Mucosa of descending colon (tissue), 3 donors: ENCODE measurements around the gene DAAM1. TPM values are rescaled to one million over a fixed set of nuclear protein-coding genes. Genes with fewer than 3 reads are reported as not detected.

Source experiments
- ATAC-seq: fragments of 200-7000 bp; cut with Tn5 transposase; one replicate; pipeline ENCODE4 v1.9.1; 2020; ENCODE audit warnings: mild to moderate bottlenecking, moderate library complexity
- DNase-seq, 3 donors: peaks; one replicate each; pipeline ENCODE4 v3.0.0-alpha.2; 2020
- H3K36me3 ChIP-seq: fragments of 200-600 bp; one replicate; pipeline ENCODE4 v1.8.0; 2021; ENCODE audit warnings: low read depth, mild to moderate bottlenecking
- H3K4me1 ChIP-seq: fragments of 200-600 bp; one replicate; pipeline ENCODE4 v1.8.0; 2021; ENCODE audit warnings: low read depth, mild to moderate bottlenecking
- H3K4me3 ChIP-seq: fragments of 200-600 bp; one replicate; pipeline ENCODE4 v1.8.0; 2021; ENCODE audit warnings: mild to moderate bottlenecking
- H3K9me3 ChIP-seq: fragments of 200-600 bp; one replicate; pipeline ENCODE4 v1.8.0; 2021; ENCODE audit warnings: mild to moderate bottlenecking
- intact Hi-C, 2 donors: fragments of 100-400 bp; cut with DNase I in 1 of 2; cut with micrococcal nuclease in 1 of 2; formaldehyde crosslinking; loops; one replicate each; pipeline versions ENCODE4 v1.11.0 to v1.11.1; 2022; cut with DNase I, micrococcal nuclease
- total RNA-seq, 3 donors: library from RNA; stranded (reverse); fragmentation: NEBNext Ultra II Directional in 2 of 3; extraction: Animal tissue kit (Norgen Biotek cat#: 25700) in 2 of 3; gene quantifications; one replicate each; pipeline versions ENCODE4 v1.2.1 to v1.2.4, GENCODE V29; 2021 to 2023
- TF ChIP-seq, protein P1 (sequence below): fragments of 200-600 bp; IDR thresholded peaks from one replicate; pipeline ENCODE4 v1.8.0; 2022; ENCODE audit warnings: antibody characterized with exemption, mild to moderate bottlenecking
- donor health status: DM: no; HTN: no; CAD: no; lungs with moderate emphysema.
- donor health status: DM: no; HTN: no; CAD: no.
- donor health status: DM: no; HTN: yes; CAD: no.

Gene DAAM1
- total RNA-seq, 3 donors from 2014 or later = 41.0 to 85.4 (median 49.6) TPM

DNA sequence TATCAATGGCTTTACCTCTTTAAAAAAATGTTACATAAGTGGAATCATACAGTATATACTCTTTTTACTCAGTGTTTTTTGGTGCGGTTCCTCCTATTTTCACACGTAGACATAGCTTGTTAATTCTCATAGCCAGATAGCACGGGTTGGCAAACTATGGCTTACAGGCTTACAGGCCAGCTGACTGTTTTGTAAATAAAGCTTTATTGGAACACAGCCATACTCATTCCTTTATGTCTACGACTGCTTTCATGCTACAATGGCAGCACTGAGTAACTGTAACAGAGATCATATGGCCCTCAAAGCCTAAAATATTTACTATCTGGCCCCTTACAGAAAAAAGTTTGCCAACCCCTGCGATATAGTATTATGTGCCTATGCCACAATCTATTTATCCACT, 5.8 kb upstream of the DAAM1 start:
- H3K4me3 ChIP-seq = no peak overlapping the region
- H3K36me3 ChIP-seq = no peaks in the 10 kb centered on the region
- TF ChIP-seq, protein P1, sequence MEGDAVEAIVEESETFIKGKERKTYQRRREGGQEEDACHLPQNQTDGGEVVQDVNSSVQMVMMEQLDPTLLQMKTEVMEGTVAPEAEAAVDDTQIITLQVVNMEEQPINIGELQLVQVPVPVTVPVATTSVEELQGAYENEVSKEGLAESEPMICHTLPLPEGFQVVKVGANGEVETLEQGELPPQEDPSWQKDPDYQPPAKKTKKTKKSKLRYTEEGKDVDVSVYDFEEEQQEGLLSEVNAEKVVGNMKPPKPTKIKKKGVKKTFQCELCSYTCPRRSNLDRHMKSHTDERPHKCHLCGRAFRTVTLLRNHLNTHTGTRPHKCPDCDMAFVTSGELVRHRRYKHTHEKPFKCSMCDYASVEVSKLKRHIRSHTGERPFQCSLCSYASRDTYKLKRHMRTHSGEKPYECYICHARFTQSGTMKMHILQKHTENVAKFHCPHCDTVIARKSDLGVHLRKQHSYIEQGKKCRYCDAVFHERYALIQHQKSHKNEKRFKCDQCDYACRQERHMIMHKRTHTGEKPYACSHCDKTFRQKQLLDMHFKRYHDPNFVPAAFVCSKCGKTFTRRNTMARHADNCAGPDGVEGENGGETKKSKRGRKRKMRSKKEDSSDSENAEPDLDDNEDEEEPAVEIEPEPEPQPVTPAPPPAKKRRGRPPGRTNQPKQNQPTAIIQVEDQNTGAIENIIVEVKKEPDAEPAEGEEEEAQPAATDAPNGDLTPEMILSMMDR = no peak
- DNase-seq (no peak), ATAC-seq (no peak)
- intact Hi-C loops = no loop called here
- no peaks in the 10 kb centered on the region for H3K4me1 ChIP-seq
- no peaks in the 10 kb centered on the region for H3K9me3 ChIP-seq

DNA sequence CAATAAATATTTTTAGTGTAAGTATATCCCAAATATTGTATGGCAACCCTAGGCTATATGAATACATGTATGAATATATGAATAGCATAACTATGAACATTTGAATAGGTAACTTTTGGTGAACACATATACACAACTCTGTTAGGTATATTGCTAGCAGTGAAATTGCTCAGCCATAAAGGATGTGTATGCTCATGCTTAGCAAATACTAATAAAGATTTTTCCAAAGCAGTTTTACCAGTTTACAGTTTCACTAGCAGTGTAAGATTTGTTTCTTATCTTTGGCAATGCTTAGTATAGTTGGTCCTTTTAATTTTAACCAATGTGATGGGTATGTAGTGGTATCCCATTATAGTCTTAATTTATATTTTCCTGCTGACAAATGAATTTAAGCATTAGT, 5.3 kb upstream of the DAAM1 start:
- intact Hi-C loops = no loop called here
- TF ChIP-seq, protein P1 = no peak
- Histone ChIP-seq H3K9me3 (no peaks in the 10 kb centered on the region), H3K4me1 (no peaks in the 10 kb centered on the region), H3K4me3 (no peak overlapping the region), H3K36me3 (no peaks in the 10 kb centered on the region)
- ATAC-seq (peak; percentile 41), DNase-seq (no peak)

DNA sequence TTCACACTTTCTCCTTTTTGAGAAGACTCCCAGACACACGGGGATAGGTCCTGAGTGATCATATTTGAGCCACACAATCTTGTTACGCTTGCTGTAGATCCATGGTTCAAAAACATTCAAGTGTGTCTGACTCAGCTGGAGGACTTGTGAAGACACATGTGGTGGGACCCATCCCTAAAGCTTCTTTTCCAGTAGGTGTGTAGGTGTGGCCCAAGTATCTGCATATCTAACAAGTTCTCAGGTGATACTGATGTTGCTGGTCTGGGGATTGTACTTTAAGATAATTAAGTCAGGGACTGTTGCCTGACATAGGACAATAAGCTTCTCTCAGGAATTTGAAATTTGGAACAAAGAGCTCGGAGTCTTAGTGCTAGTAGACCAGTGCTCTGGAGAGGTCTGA, 4.1 kb upstream of the DAAM1 start:
- no peaks in the 10 kb centered on the region for H3K9me3 ChIP-seq
- TF ChIP-seq, protein P1 = no peak
- DNase-seq = no peak
- no peak for ATAC-seq
- no peaks in the 10 kb centered on the region for H3K4me1 ChIP-seq
- no peaks in the 10 kb centered on the region for H3K36me3 ChIP-seq
- intact Hi-C loops = no loop called here
- H3K4me3 ChIP-seq = no peak overlapping the region

DNA sequence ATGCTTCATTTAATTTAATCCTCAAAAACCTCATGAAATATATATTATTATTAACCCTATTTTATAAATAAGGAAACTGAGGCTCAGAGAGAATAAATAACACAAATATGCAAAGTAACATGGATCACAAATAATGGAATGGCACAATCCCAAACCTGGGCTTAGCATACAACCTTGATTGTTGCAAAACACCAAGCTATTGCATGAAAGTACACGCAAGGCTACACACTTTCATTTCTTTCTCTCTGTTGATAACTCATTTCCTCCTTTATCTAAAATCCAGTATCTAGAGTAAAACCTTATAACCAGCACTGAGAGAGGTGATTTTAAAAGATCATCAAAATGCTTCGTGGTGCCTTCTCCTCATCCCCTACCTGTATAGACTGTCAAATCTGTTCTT, 2.8 kb upstream of the DAAM1 start:
- H3K36me3 ChIP-seq = no peaks in the 10 kb centered on the region
- no peak for DNase-seq
- H3K4me3 ChIP-seq = no peak overlapping the region
- TF ChIP-seq, protein P1 = no peak
- H3K4me1 ChIP-seq = peaks cover 4% of the 10 kb centered on the region
- ATAC-seq = no peak
- no peaks in the 10 kb centered on the region for H3K9me3 ChIP-seq
- intact Hi-C loops = no loop called here

DNA sequence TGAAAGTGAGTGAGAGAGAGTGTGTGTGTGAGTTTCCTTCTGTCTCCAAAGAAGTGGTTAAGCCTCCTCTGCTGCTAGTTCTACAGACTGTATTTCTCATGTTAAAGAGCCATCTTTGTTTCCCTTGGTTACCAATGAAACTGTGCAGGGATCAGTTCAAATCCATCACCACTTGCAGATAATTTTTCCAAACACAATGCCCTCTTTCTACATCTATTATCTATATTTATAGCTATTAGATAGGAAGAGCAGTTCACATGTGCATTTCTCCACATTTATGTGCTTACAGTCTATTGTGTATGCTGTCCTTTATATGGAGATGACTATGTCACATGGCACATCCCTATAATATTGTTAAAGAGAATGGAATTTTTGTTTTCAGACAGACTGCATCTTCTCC, 2.2 kb upstream of the DAAM1 start:
- Histone ChIP-seq H3K4me1 (peaks cover 4% of the 10 kb centered on the region), H3K36me3 (no peaks in the 10 kb centered on the region), H3K4me3 (no peak overlapping the region), H3K9me3 (no peaks in the 10 kb centered on the region)
- no peak for ATAC-seq
- intact Hi-C loops = no loop called here
- no peak for DNase-seq
- TF ChIP-seq, protein P1 = no peak

DNA sequence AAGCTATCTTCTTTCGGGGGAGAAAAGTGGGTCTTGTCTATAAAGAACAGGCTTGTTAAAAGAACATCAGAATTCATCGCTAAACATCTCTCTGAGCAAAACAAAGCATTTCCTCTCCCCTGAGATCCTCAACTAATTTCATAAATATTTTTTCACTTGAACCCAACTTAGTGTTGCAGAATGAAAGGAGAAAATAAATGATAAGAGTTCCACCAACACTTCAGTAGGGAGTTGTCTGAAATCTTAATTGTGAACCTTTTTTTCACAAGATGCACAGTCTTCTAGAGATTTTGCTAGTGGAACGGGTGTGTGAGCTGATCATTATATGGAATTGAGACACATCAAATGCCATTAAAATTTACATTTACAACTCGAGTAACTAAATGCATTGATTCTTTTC, 1.3 kb upstream of the DAAM1 start:
- intact Hi-C loops = no loop called here
- peaks cover 4% of the 10 kb centered on the region for H3K4me1 ChIP-seq
- no peak overlapping the region for H3K4me3 ChIP-seq
- no peaks in the 10 kb centered on the region for H3K36me3 ChIP-seq
- TF ChIP-seq, protein P1 = no peak
- ATAC-seq (no peak), DNase-seq (no peak)
- no peaks in the 10 kb centered on the region for H3K9me3 ChIP-seq
